ENCODE data around the gene IRF2BPL.
A peak's percentile ranks its signal among the peaks of the same experiment; 100 is the strongest.

IRF2BPL gene

DNA sequence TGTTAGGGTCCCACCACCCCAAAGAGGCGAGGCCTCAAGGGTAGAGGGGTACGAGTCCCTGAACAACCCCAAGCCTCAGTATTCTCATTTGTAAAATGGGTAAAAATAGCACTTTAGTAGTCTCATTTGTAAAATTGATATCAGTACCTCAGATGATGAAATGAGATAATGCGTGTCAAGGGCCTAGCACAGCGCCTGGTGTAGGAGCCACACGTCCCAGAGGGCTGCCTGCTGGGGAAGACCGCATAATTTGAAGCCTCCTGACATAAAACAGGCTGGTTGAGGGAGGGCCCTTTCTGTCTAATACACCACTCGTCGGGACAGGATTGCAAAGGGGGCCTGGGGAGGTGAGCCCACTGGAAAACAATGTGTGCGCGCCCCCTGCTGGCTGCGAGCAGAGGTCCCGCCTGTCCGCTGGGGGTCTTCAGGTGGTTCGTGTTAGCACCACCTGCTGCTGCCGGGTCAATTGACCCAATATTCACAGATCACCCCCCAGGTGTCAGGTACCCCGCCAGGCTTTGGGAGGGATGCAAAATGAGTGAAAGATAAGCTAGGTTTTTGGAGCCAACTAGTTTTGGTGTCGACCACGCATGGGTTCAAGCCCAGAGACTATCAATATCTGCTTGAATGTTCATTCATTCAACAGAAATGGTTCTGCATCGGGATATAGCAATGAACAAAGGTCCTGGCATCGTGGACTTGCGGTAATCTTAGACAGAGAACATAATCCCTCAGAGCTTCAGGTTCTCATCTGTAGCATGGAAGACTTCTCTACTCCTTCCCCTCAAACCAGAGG, 24.7 kb upstream of the IRF2BPL start:
- no peak for DNase-seq (ENCODE audit: low read depth, low spot score)

DNA sequence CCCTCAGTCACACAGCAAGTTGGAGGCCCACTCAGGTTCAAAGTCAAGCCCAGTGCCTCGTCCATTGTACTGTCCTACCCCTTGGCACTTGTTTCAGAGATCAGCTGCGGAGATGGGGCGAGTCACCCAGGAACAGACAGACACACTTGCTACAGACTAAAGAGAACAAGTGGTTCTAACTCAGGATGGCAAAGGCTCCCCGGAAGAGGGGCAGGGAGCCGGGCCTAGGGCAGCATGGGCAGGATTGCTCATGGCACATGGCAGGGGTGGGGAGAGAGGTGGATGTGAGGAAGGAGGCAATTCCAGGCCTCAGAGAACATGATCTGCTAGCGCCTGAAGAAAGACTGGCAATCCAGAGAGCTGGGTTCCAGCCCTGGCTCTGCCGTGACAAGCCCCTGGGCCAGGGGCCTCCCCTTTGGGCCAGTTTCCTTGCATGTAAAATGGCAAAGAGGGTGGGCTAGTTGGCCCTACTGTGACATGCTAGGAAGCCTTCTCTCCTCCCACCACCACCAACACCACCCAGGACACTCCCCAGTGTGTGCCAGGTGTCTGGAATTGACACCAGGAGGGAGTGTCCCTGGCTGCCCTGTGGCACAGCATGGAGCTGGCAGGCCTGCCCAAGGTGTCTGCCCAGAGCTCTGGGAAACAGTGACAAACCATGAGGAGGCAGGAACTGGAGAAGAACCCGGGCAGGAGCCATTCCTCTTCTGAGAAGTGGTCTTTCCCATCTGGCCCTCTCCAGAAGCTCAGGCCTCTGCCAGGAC, 24.0 kb upstream of the IRF2BPL start:
- DNase-seq (ENCODE audit: low read depth, low spot score) = no peak

DNA sequence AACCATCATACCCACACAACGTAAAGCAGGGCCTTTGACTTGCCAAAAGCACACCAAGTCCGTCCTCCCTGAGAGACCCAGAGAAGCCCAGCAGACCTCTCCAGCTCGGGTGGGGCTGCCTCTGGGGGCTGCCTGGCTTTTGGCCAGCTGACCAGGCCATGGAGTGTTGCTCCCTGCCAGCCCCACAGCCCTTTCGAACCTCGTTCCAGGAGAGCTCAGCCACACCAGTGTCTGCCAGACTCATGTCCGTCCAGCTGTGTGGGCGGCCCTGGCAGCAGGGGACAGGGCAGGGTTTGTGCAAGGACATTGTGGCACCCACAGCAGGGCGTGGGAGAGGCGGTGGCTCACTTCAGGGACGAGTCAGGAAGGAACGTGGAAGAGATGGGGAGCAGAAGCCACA, 22.6 kb upstream of the IRF2BPL start:
- no peak for DNase-seq (ENCODE audit: low read depth, low spot score)

DNA sequence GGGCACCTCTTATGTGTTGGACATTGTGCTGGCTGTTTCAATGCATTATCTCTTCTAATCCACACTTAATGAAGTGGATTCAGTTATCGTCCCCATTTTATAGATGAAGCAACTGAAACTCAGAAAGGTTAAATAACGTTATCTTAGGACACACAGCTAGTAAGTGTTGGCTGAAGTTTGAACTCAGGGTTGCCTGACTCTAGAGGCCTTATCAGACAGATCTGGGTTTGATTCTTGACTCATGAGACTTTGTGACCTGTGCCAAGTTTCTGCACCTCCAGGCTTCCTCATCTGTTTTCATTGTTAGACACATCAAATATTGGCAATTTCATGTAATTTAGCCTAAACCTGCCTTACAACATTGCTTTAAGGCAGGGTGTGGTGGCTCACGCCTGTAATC, 18.2 kb upstream of the IRF2BPL start:
- DNase-seq (ENCODE audit: low read depth, low spot score) = no peak

DNA sequence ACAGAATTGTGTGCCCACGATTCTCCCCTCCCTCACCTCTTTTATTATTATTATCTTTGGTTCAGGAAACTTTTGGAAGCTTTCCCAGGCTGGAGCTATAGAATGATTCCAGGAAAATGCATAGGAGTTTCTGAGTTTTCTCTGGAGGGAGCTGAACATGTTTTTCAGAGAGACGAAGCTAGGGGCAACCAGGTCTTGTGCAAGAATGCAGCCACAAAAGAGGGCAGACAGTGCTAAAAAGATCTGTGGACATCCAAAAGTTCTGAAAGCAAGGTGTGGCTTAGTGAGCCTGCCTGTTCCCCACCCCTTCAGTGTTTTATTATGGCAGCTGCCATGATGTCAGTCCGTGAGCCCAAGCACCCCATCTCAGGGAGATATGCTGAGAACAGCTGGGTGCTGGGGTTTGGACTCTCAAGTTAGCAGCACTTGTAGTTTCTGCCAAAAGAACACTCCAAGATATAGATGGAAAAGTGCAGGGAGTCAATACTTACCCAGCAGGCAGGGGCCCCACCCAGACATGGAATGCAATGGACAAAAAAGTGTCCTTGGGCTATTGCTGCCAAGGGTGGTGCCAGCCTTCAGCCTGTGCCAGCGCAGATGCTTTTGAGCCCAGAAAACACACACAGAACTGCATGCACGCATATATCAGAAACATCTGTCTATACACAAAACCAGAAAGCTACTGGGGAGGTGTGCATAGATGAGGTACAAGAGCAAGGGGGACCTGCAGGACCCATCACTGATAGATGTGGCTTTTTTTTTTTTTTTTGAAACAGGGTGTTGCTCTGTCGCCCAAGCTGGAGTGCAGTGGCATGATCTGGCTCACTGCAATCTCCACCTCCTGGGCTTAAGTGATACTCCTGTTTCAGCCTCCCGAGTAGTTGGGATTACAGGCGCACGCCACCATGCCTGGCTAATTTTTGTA, 17.0 kb upstream of the IRF2BPL start:
- DNase-seq (ENCODE audit: low read depth, low spot score) = no peak

DNA sequence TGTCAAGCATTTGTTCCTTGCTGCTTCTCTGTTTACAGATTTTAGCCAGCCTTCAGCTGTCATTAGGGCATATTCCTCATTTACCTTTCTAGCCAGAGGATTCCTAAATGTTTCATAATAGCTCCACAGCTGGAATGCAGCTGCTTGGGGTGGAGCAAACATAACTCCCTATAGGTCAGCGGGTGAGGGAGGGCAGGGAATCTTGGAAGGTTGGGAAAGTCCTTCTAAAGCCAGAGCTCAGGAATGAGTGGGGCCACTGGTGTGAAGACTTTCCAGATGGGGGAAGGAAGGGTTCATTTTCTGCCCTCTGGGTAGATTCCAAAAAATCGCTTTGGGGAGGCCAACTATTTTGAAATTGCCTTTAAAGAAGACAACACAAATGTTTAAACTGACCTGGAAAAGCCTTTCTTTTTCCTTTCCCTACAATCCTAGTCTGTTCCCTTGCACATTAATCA, 16.3 kb upstream of the IRF2BPL start:
- no peak for DNase-seq (ENCODE audit: low read depth, low spot score)

DNA sequence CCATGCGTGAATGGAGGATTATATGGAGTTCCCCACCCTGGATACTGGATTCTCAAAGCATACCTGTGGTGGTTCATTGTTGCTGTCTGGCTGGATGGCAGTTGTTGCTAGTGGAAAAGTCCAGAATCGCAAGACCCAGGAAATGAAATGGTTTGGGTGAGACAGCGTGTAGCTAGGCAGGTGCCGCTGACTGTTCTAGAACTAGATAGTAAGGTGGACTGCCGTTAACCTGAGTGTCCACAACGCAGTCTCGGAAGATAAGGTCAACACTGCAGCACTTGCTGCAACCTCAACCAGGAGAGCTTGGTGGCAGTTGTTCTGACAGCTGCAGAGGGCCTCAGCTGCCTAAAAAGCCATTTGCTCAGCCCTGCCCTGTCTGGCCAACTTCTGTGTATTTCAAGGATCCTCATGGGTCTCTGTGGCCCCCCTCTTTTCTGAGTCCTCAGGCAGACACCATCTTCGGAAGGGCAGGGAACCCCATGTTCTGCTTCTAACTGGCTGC, 15.5 kb upstream of the IRF2BPL start:
- no peak for DNase-seq (ENCODE audit: low read depth, low spot score)

DNA sequence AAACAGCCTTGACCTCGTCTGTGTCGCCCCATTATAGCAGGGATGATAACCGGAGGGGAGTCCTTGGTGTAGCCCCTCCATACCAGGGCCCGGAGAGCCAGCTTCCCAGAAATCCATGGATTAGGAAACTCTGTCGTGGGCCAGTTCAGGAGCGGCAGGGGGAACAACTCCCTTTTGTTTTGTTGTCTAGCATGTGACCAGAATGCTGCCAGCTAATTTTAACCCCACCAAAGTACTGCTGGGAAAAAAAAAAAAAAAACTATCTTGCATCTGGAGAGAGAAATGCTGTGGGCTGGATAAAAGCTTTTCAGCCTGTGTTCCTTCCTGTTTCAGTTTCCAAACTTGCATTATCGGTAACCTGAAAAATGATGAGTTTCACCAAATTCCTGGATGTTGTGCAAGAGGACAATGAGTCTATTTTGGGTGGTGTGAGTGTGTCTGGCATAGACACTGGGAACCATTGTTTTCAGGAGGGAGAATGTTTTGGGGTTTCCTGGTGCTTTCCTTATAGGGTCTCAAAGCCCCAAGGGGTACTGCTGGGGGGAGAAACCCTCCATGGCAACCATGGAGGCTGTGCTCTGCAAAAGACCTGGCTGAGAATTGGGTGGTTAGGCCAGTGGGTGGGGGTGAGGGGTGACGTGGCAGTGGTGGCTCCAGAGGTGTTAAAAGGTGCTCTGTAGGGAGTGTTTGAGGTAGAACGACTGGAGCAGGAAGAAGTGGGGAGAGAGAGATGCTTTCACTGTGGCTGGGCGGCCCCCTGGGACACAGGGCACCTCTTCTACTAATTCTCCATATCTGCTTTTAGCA, 14.9 kb upstream of the IRF2BPL start:
- no peak for DNase-seq (ENCODE audit: low read depth, low spot score)

DNA sequence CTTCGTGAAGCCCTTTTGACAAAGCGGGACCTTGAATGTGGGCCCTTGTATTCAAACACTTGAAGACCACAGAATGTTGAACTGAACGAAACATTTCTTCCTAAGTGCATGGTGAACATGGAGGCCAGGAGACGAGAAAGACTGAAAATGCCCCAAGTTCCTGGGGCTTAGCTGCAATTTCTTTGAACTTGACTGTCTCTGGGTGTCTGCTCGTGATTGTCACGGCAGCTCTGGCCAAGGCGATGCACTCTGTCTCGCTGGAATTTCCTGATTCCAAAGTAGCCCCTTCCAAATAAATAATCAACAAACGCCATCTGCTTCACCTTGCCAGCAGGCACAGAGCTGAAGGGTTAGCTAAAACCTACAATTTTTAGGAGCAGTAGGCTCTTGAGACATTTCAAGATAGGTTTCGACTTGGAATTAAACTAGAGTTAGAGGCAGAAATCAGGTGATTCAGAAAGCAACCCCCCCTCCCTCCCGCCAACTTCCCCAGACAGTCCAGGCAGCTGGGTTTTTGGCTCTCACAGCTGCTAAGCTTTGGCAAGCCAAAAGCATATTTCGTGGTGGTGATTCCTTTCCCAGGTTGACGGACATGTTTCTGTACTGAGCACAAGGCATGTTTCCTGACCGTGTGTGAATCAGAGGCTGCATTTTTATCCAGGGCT, 13.5 kb upstream of the IRF2BPL start:
- DNase-seq (ENCODE audit: low read depth, low spot score) = no peak

DNA sequence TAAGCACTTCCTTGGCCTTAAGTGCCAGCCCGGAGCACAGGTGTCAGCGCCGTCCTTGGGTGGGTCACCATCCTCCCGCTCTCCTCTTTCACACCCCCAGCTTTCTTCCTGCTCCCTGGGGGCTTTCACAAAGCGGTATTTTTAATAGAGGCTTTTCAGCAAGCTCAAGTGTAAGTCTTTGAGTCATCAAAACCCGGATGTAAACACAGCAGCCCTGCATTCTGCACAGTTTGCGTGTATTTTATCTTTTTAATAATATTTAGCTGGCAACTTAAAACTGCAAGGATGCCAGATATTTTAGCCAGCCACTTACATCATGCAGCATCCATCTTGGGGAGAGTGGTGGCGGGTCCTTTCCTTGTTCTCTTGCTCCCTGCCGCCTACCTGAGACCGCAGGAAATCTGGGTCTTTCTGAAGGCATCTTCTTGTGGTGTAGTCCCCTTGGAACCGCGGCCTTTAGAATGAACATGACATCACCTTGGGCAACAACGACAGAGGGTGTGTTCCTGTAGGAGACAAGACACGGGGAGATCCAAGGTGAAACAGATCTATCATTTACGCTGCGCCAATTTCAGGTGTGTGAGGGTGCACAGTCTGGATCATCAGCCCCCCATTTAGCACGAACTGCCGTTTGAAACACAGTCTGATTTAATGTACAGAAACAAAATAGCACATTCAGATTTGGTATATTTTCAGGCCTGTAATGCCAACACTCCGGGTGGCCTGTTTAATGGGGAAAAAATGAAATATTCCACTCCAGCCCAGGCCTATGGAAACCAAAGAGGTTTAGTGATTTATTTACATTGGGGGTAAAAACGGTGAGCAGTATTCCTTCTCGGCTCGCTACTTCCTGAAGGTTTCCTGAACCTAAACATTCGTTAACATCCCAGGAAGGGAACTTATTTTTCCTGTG, 12.5 kb upstream of the IRF2BPL start:
- no peak for DNase-seq (ENCODE audit: low read depth, low spot score)

DNA sequence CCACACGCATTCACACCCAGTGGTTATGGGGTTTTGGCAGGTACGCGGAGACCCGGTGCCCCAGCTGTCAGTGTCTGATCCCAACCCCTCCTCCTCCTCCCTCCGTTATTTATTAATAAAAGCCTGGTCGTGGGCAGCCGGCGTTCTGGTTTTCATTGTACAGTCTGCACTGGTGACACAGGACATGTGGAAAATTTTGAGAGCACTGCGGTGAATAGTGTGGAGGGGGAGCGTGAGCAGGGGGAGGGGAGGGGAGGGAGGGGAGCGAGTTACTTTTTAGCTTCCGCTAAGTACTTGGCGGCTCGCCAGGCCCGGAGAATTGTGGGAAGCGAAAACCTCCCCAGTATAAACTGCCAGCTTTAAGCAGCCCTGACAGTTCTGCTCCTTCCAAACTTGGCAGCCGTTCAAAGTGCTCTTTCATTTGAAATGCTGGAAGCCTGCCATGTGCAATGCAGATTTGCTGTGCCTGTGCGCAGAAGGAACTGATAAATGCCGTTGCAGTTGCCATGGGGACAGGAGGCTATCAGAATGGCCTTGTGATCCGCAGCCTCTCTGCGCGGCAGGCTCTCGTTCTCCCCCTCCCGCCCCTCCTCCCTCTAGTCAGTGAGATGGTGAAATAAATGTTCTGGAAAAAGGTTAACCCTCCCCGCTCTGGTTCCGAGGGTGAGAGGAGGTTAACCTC, 11.7 kb upstream of the IRF2BPL start:
- DNase-seq (ENCODE audit: low read depth, low spot score) = peak; percentile 90

DNA sequence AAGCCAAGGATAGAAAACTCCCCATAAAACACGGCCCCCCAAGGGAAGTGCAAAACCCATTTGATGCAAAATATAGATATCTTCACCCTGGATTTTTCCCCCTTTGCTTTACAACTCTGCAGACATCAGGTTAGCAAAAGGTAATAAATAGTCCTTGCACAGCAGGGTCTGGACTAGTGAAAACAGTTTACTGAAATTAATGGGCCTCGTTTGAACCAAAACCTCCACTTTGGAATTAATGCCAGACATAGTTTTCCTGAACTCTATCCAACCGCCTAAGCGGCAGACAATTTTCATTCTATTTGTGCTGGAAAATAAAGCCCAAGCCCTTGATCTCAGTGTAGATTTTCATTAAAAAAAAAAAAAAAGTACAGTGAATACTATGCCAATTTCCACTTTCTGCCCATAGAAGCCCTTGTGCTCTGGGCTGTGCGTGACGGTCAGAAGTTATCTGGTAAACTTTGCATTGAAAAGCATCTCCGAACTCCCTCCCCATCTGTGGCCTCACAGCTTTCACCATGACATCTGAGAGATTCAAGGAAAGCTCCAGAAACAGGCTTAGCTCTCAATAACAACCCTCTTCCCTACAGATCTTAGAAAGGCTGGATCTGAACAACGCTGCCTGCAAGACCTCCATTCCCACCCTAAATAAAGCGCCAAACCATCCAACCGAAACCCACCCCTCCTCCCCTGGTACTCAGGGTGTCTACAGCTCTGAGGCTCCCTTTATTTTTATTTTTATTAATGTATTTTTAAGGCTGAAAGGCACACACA, 11.0 kb upstream of the IRF2BPL start:
- DNase-seq (ENCODE audit: low read depth, low spot score) = no peak

DNA sequence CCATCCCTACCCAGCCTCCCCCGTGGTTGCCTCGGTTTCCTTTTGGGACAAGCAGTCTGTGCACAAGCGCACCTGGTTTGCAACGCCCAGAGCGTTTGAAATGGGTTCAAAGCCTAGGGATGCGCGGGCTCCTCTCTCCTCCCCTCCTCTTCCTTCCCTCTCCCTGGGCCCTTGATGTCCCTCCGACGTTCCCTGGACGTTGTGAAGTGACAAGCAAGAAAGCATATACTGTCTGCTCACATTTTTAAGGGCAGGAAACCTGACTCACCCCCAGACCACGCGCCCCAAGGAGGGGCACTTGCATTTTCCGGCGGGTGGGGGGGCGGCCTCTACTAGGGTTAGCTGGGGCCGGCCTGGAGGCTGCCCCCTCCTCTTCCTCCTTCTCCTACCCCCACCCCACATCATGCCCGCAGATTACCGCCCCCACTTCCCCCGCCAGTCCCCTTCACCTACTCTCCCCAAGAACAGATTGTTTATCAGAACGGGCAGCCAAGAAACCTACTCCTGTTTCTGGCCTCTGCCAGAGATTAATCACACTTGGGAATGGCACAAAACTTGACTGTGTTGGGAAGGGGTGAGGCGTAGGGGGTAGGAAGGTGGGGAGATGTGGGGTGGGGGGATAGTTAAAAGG, 9.5 kb upstream of the IRF2BPL start:
- DNase-seq (ENCODE audit: low read depth, low spot score) = no peak

DNA sequence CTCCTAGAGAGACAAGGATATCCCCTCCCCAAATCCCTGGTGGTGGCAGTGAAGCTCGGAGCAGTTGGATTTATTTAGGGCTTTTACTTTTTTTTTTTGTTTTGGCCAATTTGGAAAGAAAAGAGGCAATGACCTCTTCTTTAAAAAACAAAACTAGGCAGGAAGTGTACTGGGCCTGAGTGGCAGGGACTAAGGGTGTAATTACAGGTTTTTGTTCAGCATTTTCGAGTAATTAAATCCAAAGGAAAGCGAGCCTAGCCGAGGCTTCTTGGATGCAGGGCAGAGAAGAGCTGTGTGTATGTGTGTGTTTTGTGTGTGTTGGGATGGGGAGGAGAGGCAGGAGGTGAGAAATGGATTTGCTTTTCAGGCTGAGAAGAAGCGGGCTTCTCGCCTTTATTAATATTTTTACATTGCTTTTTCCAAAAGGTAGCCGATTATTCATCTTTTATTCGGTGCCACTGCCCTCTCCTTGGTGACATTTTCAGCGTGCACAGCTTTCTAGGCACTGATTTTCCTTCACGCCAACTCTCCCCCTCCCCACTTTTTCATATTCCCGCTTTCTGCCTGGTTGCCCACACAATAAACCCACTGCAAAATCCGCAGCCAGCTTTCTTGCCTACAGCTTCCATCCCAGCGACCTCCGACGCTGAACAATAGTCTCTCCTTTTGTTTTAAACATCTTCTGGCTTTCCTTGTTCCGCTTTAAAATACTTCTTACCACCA, 8.9 kb upstream of the IRF2BPL start:
- DNase-seq (ENCODE audit: low read depth, low spot score) = no peak

DNA sequence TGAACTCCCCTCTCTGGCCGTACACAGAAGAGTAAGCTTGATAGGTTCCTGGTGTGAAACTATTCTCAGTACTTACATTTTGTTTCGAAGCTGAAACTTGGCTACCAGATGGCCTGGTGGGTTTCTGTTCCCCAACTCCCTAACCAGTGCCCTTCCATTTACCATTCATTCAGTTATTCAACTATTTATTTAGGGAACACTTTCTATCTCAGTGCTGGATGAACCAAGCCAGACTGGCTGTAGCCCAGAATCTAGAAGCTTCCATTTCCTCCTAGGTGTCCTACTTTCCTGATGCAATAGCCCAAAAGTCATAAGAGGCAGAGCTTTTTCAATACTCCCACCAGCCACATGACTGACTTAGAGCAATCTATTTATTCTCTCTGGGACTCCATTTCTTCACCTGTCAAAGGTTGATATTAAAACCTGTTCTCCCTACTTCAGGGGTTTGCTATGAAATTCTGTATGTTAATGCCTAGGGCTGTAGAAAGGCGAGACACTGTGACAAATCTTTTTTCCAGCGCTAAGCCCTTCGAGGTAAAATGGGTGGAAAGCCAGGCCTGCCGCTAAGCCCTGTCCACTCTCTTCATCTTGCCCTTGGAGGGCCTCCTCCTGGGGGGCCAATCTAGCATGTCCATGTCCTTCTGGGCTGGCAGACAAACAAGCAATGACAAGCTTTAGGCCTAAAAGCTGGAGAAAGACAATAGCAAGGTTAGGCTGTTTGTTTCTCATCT, 8.1 kb upstream of the IRF2BPL start:
- DNase-seq (ENCODE audit: low read depth, low spot score) = no peak

DNA sequence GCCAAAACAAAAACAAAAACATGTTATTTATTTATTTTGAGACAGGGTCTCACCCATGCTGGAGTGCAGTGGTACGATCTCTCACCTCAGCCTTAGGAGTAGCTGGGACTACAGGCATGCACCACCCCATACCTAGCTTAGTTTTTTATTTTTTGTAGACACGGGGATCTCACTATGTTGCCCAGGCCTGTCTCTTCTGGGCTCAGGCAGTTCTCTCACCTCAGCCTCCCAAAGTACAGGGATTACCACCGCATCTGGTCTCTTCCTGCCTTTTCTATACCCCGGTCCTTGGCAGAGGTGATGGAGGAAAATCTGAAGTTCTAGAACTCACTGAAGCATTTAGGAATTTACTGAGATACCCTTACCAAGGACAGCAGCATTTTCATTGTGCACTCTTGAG, 6.8 kb upstream of the IRF2BPL start:
- DNase-seq (ENCODE audit: low read depth, low spot score) = no peak
